HCT116 (cell line): ENCODE results near the gene MEGF10. TPM values are rescaled to one million over a fixed set of nuclear protein-coding genes. Genes with fewer than 3 reads are reported as not detected.

Experiments used
- ATAC-seq: fragments of 200-7000 bp; cut with Tn5 transposase; 2 replicates; pipeline ENCODE4 v1.9.1; 2020; ENCODE audit warnings: mild to moderate bottlenecking, moderate library complexity
- BruUV-seq: library from RNA; stranded (reverse); fragments of 400-500 nt; replicated peaks from 2 replicates; lab custom pipeline; 2021; lab: Mats Ljungman, UMichigan
- CTCF ChIA-PET: fragments of 300-600 bp; sonication (Branson Sonifier 250); formaldehyde crosslinking; loops from one replicate; lab custom pipeline; 2021; ENCODE audit warnings: antibody characterized with exemption; lab: Charles Lee
- POLR2A ChIA-PET: fragments of 300-600, 350-600 bp; sonication (Branson Sonifier 250); formaldehyde crosslinking; loops from one replicate; lab custom pipeline; 2021; ENCODE audit warnings: antibody characterized with exemption; lab: Charles Lee
- RAD21 ChIA-PET, 2 experiments: fragments of 300-600 bp; sonication (Branson Sonifier 250); formaldehyde crosslinking; loops; one replicate each; lab custom pipeline; 2023; ENCODE audit warnings: low total read pairs in 2 of 2; ENCODE audit not compliant: uncharacterized antibody in 2 of 2, unreplicated experiment in 2 of 2, low non-redundant PET in 1 of 2; lab: Charles Lee
- DNase-seq: peaks from one replicate; pipeline ENCODE4 v3.0.0-alpha.2; 2010; ENCODE audit warnings: low read depth, low spot score
- H2AFZ ChIP-seq: fragments of 200-600 bp; shearing (Covaris generic), sonication (generic); 2 replicates; pipeline ENCODE4 v1.6.1; 2017; ENCODE audit warnings: low read depth, mixed run types, mixed read lengths, antibody characterized with exemption, low read length; ENCODE audit not compliant: poor library complexity, severe bottlenecking
- H3K27ac ChIP-seq: 2 replicates; pipeline ENCODE4 v1.5.1; 2012; ENCODE audit warnings: low read depth, low read length
- H3K27me3 ChIP-seq: fragments of 200-600 bp; sonication (generic); 2 replicates; pipeline ENCODE4 v1.6.1; 2016; ENCODE audit warnings: mixed run types, low read length, mixed read lengths; ENCODE audit not compliant: insufficient read depth
- H3K36me3 ChIP-seq, 2 experiments: fragments of 200-500 bp in 1 of 2; fragments of 200-600 bp in 1 of 2; sonication (Bioruptor generic) in 1 of 2; sonication (generic) in 1 of 2; 2 replicates each; pipeline versions ENCODE4 v1.5.1 to v1.6.1; 2014 to 2016; ENCODE audit warnings: low read length in 2 of 2, inconsistent platforms in 1 of 2, mixed read lengths in 1 of 2, mixed run types in 1 of 2; ENCODE audit not compliant: insufficient read depth in 2 of 2, control insufficient read depth in 1 of 2
- H3K4me1 ChIP-seq, 2 experiments: fragments of 200-600 bp in 1 of 2; sonication (generic) in 1 of 2; 2 replicates each; pipeline versions ENCODE4 v1.5.1 to v1.6.1; 2012 to 2017; ENCODE audit warnings: low read length in 2 of 2, inconsistent platforms in 1 of 2, mild to moderate bottlenecking in 1 of 2, mixed read lengths in 1 of 2, mixed run types in 1 of 2, moderate library complexity in 1 of 2; ENCODE audit not compliant: insufficient read depth in 2 of 2, control insufficient read depth in 1 of 2
- H3K4me2 ChIP-seq: fragments of 200-600 bp; sonication (generic); 2 replicates; pipeline ENCODE4 v1.6.1; 2017; ENCODE audit warnings: mixed run types, low read length, mixed read lengths
- H3K4me3 ChIP-seq, 2 experiments: fragments of 200-600 bp in 1 of 2; sonication (generic) in 1 of 2; replicated peaks in 1 of 2; 2 replicates each; pipeline ENCODE4 v1.5.1; 2011 to 2016; ENCODE audit warnings: low read length in 2 of 2, control low read depth in 1 of 2, low read depth in 1 of 2, mild to moderate bottlenecking in 1 of 2, mixed read lengths in 1 of 2, mixed run types in 1 of 2
- H3K79me2 ChIP-seq: fragments of 200-600 bp; sonication (generic); 2 replicates; pipeline ENCODE4 v1.6.1; 2017; ENCODE audit warnings: mild to moderate bottlenecking, mixed run types, low read length, moderate library complexity, mixed read lengths; ENCODE audit not compliant: insufficient read depth
- H3K9ac ChIP-seq: fragments of 200-600 bp; sonication (generic); 2 replicates; pipeline ENCODE4 v1.6.1; 2016; ENCODE audit warnings: low read length, mixed read lengths
- H3K9me2 ChIP-seq: fragments of 200-600 bp; sonication (generic), shearing (Covaris generic); 2 replicates; pipeline ENCODE4 v1.6.1; 2017; ENCODE audit warnings: mixed run types, mild to moderate bottlenecking, moderate library complexity; ENCODE audit not compliant: insufficient read depth
- H3K9me3 ChIP-seq, 2 experiments: fragments of 200-500 bp in 1 of 2; fragments of 200-600 bp in 1 of 2; sonication (Bioruptor generic) in 1 of 2; sonication (generic) in 1 of 2; 2 replicates each; pipeline ENCODE4 v1.6.1; 2014 to 2017; ENCODE audit warnings: low read length in 2 of 2, mixed read lengths in 2 of 2, inconsistent platforms in 1 of 2, low read depth in 1 of 2, mild to moderate bottlenecking in 1 of 2, mixed run types in 1 of 2, moderate library complexity in 1 of 2; ENCODE audit not compliant: control insufficient read depth in 1 of 2, insufficient read depth in 1 of 2
- H4K20me1 ChIP-seq: fragments of 200-600 bp; sonication (generic), shearing (Covaris generic); 2 replicates; pipeline ENCODE4 v1.6.1; 2017; ENCODE audit warnings: mixed run types, mild to moderate bottlenecking, moderate library complexity; ENCODE audit not compliant: insufficient read depth
- CEBPB ChIP-seq: IDR thresholded peaks from 2 replicates; pipeline ENCODE4 v1.6.1; 2012; ENCODE audit warnings: low read depth
- CTCF ChIP-seq, 3 experiments: fragments of 200-600 bp in 1 of 3; sonication (generic) in 1 of 3; IDR thresholded peaks in 2 of 3; conservative IDR thresholded peaks in 1 of 3; 2 replicates each; pipeline ENCODE4 v1.5.1; 2012 to 2017; ENCODE audit warnings: low read depth in 2 of 3, low read length in 2 of 3, antibody characterized with exemption in 1 of 3, borderline replicate concordance in 1 of 3, control low read depth in 1 of 3, mild to moderate bottlenecking in 1 of 3, mixed read lengths in 1 of 3, mixed run types in 1 of 3, moderate library complexity in 1 of 3; ENCODE audit not compliant: insufficient read depth in 1 of 3
- ELF1 ChIP-seq: IDR thresholded peaks from 2 replicates; pipeline ENCODE4 v1.6.1; 2012; ENCODE audit warnings: low read depth, borderline replicate concordance
- EZH2 ChIP-seq: fragments of 200-600 bp; sonication (generic); IDR thresholded peaks from 2 replicates; pipeline ENCODE4 v1.6.1; 2017; ENCODE audit warnings: antibody characterized with exemption, mixed run types
- EZH2phosphoT487 ChIP-seq: fragments of 200-600 bp; IDR thresholded peaks from 2 replicates; pipeline ENCODE4 v1.6.1; 2018; ENCODE audit warnings: antibody characterized with exemption, borderline replicate concordance
- FOSL1 ChIP-seq: IDR thresholded peaks from 2 replicates; pipeline ENCODE4 v1.6.1; 2012; ENCODE audit warnings: low read depth
- JUND ChIP-seq: IDR thresholded peaks from 2 replicates; pipeline ENCODE4 v1.6.1; 2012
- MAX ChIP-seq: IDR thresholded peaks from 2 replicates; pipeline ENCODE4 v1.6.1; 2012
- POLR2A ChIP-seq: IDR thresholded peaks from 2 replicates; pipeline ENCODE4 v1.7.0; 2011; ENCODE audit warnings: borderline replicate concordance; ENCODE audit not compliant: insufficient read depth, insufficient read length; ENCODE audit errors: extremely low read depth
- RAD21 ChIP-seq: IDR thresholded peaks from 2 replicates; pipeline ENCODE4 v1.6.1; 2012; ENCODE audit warnings: low read depth, mild to moderate bottlenecking
- REST ChIP-seq: IDR thresholded peaks from 2 replicates; pipeline ENCODE4 v1.6.1; 2012; ENCODE audit warnings: low read depth
- SIN3A ChIP-seq: IDR thresholded peaks from 2 replicates; pipeline ENCODE4 v1.6.1; 2012; ENCODE audit warnings: low read depth
- SP1 ChIP-seq: IDR thresholded peaks from 2 replicates; pipeline ENCODE4 v1.6.1; 2012; ENCODE audit warnings: low read depth
- SRF ChIP-seq: IDR thresholded peaks from 2 replicates; pipeline ENCODE4 v1.6.1; 2012; ENCODE audit warnings: low read depth
- TCF7L2 ChIP-seq: IDR thresholded peaks from 2 replicates; pipeline ENCODE4 v1.7.0; 2011; ENCODE audit warnings: borderline replicate concordance, inconsistent platforms; ENCODE audit not compliant: insufficient read depth, insufficient read length; ENCODE audit errors: extremely low read depth
- YY1 ChIP-seq: IDR thresholded peaks from 2 replicates; pipeline ENCODE4 v1.6.1; 2011; ENCODE audit warnings: low read length, low read depth, moderate library complexity, mild to moderate bottlenecking; ENCODE audit not compliant: insufficient replicate concordance; ENCODE audit errors: extremely low read depth
- ZFX ChIP-seq: fragments of 450-650 bp; IDR thresholded peaks from 2 replicates; pipeline ENCODE4 v1.6.1; 2017
- intact Hi-C: fragments of 100-400 bp; cut with micrococcal nuclease; formaldehyde crosslinking; loops from 2 replicates; pipeline ENCODE4 v1.10.0; 2022
- total RNA-seq: library from RNA; stranded (reverse); gene quantifications from one replicate; pipeline ENCODE4 v1.2.1, GENCODE V29; 2021; ENCODE audit not compliant: unreplicated experiment
- TF ChIP-seq, protein P1 (sequence below): IDR thresholded peaks from 2 replicates; pipeline ENCODE4 v1.6.1; 2012

MEGF10 gene
- total RNA-seq, 1 experiment from 2014 or later = 0.02 TPM

DNA sequence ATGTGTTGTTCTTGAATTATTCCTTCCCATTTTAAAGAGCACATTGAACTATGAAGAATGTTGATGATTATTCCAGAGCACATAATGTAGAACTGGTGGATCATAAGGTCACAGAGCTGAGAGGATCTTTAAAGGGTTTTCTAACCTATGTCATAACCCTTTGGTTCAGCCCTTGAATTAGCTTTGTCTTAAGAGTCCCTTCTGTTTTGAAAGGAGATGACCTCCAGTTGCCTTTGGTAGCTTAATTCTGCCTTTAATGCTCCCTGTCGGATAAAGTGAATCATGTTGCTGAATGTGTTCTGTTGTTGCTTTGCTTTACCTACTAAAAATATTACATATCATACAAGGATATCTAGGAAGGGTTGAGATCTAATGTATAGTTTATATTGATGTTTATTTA is 127.8 kb downstream of the MEGF10 start:
- ChIA-PET CTCF (no interaction called here), POLR2A (no interaction called here), RAD21 (no interaction called here)
- no peaks in the 10 kb centered on the region for H3K79me2 ChIP-seq
- no peaks in the 10 kb centered on the region for H3K9me3 ChIP-seq
- H3K9ac ChIP-seq = no peak overlapping the region
- H2AFZ ChIP-seq = no peak overlapping the region
- no peak overlapping the region for H3K4me2 ChIP-seq
- H3K4me1 ChIP-seq = no peaks in the 10 kb centered on the region
- no peaks in the 10 kb centered on the region for H4K20me1 ChIP-seq
- H3K4me3 ChIP-seq = no peak overlapping the region
- DNase-seq (no peak), ATAC-seq (no peak)
- H3K36me3 ChIP-seq = no peaks in the 10 kb centered on the region
- H3K27ac ChIP-seq = no peak overlapping the region
- intact Hi-C loops = no loop called here
- H3K27me3 ChIP-seq = no peaks in the 10 kb centered on the region
- no peaks in the 10 kb centered on the region for H3K9me2 ChIP-seq
- TF ChIP-seq REST = no peak
- TF ChIP-seq RAD21 = no peak
- TF ChIP-seq POLR2A = no peak
- TF ChIP-seq, protein P1, sequence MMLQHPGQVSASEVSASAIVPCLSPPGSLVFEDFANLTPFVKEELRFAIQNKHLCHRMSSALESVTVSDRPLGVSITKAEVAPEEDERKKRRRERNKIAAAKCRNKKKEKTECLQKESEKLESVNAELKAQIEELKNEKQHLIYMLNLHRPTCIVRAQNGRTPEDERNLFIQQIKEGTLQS = no peak
- TF ChIP-seq MAX = no peak
- TF ChIP-seq EZH2phosphoT487 = no peak
- no peak for TF ChIP-seq CTCF (IDR thresholded peaks at IDR 0.05 in 2 of 3, conservative IDR thresholded peaks at IDR 0.05 in 1 of 3; ENCODE audit: borderline replicate concordance in 1 of 3, insufficient read depth in 1 of 3, low read depth in 2 of 3, low read length in 2 of 3)
- TF ChIP-seq CEBPB = no peak
- no peak for TF ChIP-seq YY1
- no peak for TF ChIP-seq ELF1
- TF ChIP-seq TCF7L2 = no peak
- no peak for TF ChIP-seq SP1
- no peak for TF ChIP-seq EZH2
- no peak for TF ChIP-seq ZFX
- TF ChIP-seq FOSL1 = no peak
- no peak for TF ChIP-seq SRF
- TF ChIP-seq JUND = no peak
- no peak for TF ChIP-seq SIN3A
- no TSS peak for BruUV-seq
